Measurements from ENCODE around the gene EN1. TPM values are rescaled to one million over a fixed set of nuclear protein-coding genes. Genes with fewer than 3 reads are reported as not detected.
A peak's percentile ranks its signal among the peaks of the same experiment; 100 is the strongest.

Gene EN1
- total and polyA plus RNA-seq, 12 donors = 0.03 to 0.98 (median 0.39) TPM; not detected in 5

GRCh38 chr2:118844261-118845004, 3.0 kb downstream of the EN1 start:
- Histone ChIP-seq H3K9me3 (replicated peaks in 1 of 3) (no peaks in the 10 kb centered on the region), H3K36me3 (replicated peaks in 1 of 2) (no peaks in the 10 kb centered on the region), H3K4me3 (no peak overlapping the region), H3K4me1 (replicated peaks in 1 of 2) (peaks cover 13 to 31% of the 10 kb centered on the region in 2 donors), H3K27me3 (peaks cover 97% of the 10 kb centered on the region), H3K27ac (no peak overlapping the region)
- peak in 1 of 7 donors; percentile 14 for DNase-seq
- 12 to 22% (median 17%) methylated on average over 5 to 8 of the region's 8 CpGs for WGBS, 4 donors
- TF ChIP-seq POLR2A (IDR thresholded peaks at IDR 0.05) = no peak
- no peak for TF ChIP-seq CTCF (IDR thresholded peaks at IDR 0.05)
- intact Hi-C loops (cut with DNase I) = no loop called here

- no peaks in the 10 kb centered on the region for H3K9me3 ChIP-seq (replicated peaks in 1 of 3)
- no peak overlapping the region for H3K4me3 ChIP-seq
- H3K27ac ChIP-seq = no peak overlapping the region
- H3K36me3 ChIP-seq (replicated peaks in 1 of 2) = no peaks in the 10 kb centered on the region
- intact Hi-C loops (cut with DNase I) = no loop called here
- H3K27me3 ChIP-seq = peaks cover 96% of the 10 kb centered on the region
- peaks cover 13 to 30% of the 10 kb centered on the region in 2 donors for H3K4me1 ChIP-seq (replicated peaks in 1 of 2)
- TF ChIP-seq POLR2A (IDR thresholded peaks at IDR 0.05) = no peak
- TF ChIP-seq CTCF (IDR thresholded peaks at IDR 0.05) = no peak
- peak in 1 of 7 donors; percentile 13 for DNase-seq
- whole genome bisulfite sequencing, 4 donors = 11 to 16% (median 13%) methylated on average over 6 to 10 of the region's 10 CpGs
Measured at GRCh38 chr2:118843483-118844132, 3.8 kb downstream of the EN1 start.

GRCh38 chr2:118842661-118843482, 4.6 kb downstream of the EN1 start:
- 5 to 8% (median 6%) methylated on average over 29 to 60 of the region's 60 CpGs for WGBS, 4 donors
- Histone ChIP-seq H3K36me3 (replicated peaks in 1 of 2) (no peaks in the 10 kb centered on the region), H3K27ac (no peak overlapping the region), H3K4me1 (replicated peaks in 1 of 2) (peaks cover 12 to 27% of the 10 kb centered on the region in 2 donors), H3K9me3 (replicated peaks in 1 of 3) (no peaks in the 10 kb centered on the region), H3K27me3 (peaks cover 96% of the 10 kb centered on the region), H3K4me3 (peak overlapping the region in 1 of 4 donors; percentile 35)
- intact Hi-C loops (cut with DNase I) = no loop called here
- DNase-seq = peak in 1 of 7 donors; percentile 34
- TF ChIP-seq POLR2A (IDR thresholded peaks at IDR 0.05) (no peak), CTCF (IDR thresholded peaks at IDR 0.05) (no peak)
